ENCODE results near the gene RPTOR. TPM values are rescaled to one million over a fixed set of nuclear protein-coding genes. Genes with fewer than 3 reads are reported as not detected.

RPTOR gene
- total and polyA plus RNA-seq, 4 experiments from 2014 or later: 2.4 to 51.8 (median 29.6) TPM

DNA sequence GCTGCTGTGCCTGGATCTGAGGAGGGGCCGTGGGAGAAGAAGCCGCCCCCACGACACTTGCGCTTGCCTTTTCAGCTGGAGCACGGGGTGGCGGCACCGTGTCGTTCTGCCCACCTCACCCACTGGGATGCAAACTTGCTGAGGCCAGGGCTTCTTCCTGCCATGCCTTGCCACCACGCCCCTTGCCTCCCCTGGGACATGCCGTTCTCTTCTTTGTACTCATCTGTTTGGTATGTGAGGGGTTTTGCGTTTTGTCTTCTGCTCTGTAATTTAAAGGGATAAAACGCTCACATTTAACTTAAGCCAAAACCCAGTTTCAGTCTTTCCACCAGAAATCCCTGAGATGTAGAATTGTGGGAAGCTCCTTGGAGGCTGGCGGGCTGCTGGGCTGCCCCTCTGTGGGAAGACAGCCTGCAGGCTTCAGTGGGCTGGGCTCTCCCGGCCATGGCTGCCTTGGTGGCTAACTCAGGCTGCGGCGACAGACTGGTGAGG is 180.2 kb downstream of the RPTOR start:
- Mint-ChIP-seq H3K4me3 (no peak overlapping the region), H3K27ac (no peak overlapping the region), H3K9me3 (no peaks in the 10 kb centered on the region), H3K36me3 (peaks cover 6 to 21% of the 10 kb centered on the region in 2 donors), H3K4me1 (peaks cover 26 to 61% (median 38%) of the 10 kb centered on the region in 4 donors), H3K27me3 (no peaks in the 10 kb centered on the region)
- H3K4me1 ChIP-seq (ENCODE audit: insufficient read depth, low read length): peaks cover 24% of the 10 kb centered on the region
- H3K4me3 ChIP-seq (ENCODE audit: low read length in 2 of 2): no peak overlapping the region
- no peaks in the 10 kb centered on the region for H3K27me3 ChIP-seq (ENCODE audit: insufficient read depth, low read length)
- no peak for DNase-seq
- H3K36me3 ChIP-seq (ENCODE audit: insufficient read depth, low read length): no peaks in the 10 kb centered on the region
- POLR2A ChIA-PET (ENCODE audit: partially characterized antibody): no interaction called here
- intact Hi-C loops (cut with micrococcal nuclease): no loop called here
- no peak overlapping the region for H3K27ac ChIP-seq (ENCODE audit: low read depth, low read length)
- CTCF ChIA-PET (ENCODE audit: partially characterized antibody): no interaction called here
- no peaks in the 10 kb centered on the region for H3K9me3 ChIP-seq (ENCODE audit: control insufficient read depth in 1 of 2, low read length in 2 of 2)

DNA sequence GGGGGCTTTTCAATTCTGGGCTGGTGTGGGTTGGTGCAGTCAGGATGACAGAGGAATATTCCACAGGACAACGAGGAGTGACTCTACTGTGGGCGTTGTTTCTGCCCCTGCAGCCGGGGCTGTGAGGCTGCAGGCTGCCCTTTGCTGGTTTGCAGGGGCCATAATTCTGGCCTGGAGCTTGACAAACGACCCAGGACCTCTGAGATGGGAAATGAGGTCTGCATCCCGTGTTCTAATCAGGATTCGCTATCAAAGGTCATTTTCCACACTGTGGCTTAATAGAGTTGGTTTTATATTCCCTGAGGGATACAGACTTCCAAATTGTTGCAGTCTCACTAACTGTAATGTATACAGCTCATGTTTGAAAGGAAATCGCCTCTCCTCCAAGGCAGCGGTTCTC is 180.9 kb downstream of the RPTOR start:
- Histone ChIP-seq H3K9me3 (ENCODE audit: control insufficient read depth in 1 of 2, low read length in 2 of 2) (no peaks in the 10 kb centered on the region), H3K36me3 (ENCODE audit: insufficient read depth, low read length) (no peaks in the 10 kb centered on the region), H3K4me3 (ENCODE audit: low read length in 2 of 2) (no peak overlapping the region), H3K4me1 (ENCODE audit: insufficient read depth, low read length) (peaks cover 25% of the 10 kb centered on the region), H3K27ac (ENCODE audit: low read depth, low read length) (no peak overlapping the region), H3K27me3 (ENCODE audit: insufficient read depth, low read length) (no peaks in the 10 kb centered on the region)
- Mint-ChIP-seq H3K9me3 (no peaks in the 10 kb centered on the region), H3K4me3 (no peak overlapping the region), H3K36me3 (peaks cover 6 to 21% of the 10 kb centered on the region in 2 donors), H3K27me3 (no peaks in the 10 kb centered on the region), H3K27ac (peak overlapping the region in 1 of 7 donors; percentile 27), H3K4me1 (peaks cover 25 to 61% (median 38%) of the 10 kb centered on the region in 4 donors)
- ChIA-PET CTCF (ENCODE audit: partially characterized antibody) (no interaction called here), POLR2A (ENCODE audit: partially characterized antibody) (no interaction called here)
- intact Hi-C loops (cut with micrococcal nuclease): no loop called here
- DNase-seq: no peak

DNA sequence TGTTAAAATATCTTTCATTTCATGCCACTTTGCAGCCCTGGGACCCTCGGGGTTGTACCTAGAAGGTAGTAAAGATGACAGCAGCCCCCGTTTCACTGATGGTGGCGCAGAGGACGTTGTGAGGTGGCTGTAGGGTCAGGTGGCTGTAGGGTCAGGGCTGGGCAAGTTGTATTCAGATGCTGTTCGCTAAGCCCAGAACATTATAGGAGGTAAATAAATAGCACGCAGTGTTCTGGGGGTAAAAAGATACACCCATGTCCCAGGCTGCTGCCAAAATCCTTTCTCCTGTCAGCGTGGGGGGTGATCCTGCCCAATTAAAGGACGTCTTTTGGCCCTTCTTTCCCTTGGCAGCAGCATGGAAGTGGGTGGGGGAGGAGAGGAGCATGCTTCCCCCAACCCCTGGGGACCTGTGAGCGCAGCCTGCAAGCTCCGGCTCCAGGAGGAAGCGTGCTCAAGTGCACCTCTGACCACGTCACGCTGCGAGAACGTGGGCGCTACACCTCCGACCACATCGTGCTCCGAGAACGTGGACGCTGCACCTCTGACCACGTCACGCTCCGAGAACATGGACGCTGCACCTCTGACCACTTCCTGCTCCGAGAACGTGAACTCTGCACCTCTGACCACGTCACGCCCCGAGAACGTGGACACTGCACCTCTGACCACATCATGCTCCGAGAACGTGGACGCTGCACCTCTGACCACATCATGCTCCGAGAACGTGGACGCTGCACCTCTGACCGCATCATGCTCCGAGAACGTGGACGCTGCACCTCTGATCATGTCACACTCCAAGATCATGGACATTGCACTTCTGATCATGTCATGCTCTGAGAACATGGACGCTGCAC is 182.1 kb downstream of the RPTOR start:
- H3K27me3 ChIP-seq (ENCODE audit: insufficient read depth, low read length): no peaks in the 10 kb centered on the region
- ChIA-PET CTCF (ENCODE audit: partially characterized antibody) (no interaction called here), POLR2A (ENCODE audit: partially characterized antibody) (no interaction called here)
- H3K27me3 Mint-ChIP-seq: no peaks in the 10 kb centered on the region
- no peak for DNase-seq
- peaks cover 25% of the 10 kb centered on the region for H3K4me1 ChIP-seq (ENCODE audit: insufficient read depth, low read length)
- H3K36me3 Mint-ChIP-seq: peaks cover 6 to 21% of the 10 kb centered on the region in 2 donors
- no peak overlapping the region for H3K27ac ChIP-seq (ENCODE audit: low read depth, low read length)
- no peaks in the 10 kb centered on the region for H3K36me3 ChIP-seq (ENCODE audit: insufficient read depth, low read length)
- H3K9me3 Mint-ChIP-seq: no peaks in the 10 kb centered on the region
- H3K4me3 Mint-ChIP-seq: no peak overlapping the region
- H3K4me3 ChIP-seq (ENCODE audit: low read length in 2 of 2): no peak overlapping the region
- H3K4me1 Mint-ChIP-seq: peaks cover 24 to 60% (median 37%) of the 10 kb centered on the region in 4 donors
- intact Hi-C loops (cut with micrococcal nuclease): no loop called here
- H3K9me3 ChIP-seq (ENCODE audit: control insufficient read depth in 1 of 2, low read length in 2 of 2): no peaks in the 10 kb centered on the region
- no peak overlapping the region for H3K27ac Mint-ChIP-seq

DNA sequence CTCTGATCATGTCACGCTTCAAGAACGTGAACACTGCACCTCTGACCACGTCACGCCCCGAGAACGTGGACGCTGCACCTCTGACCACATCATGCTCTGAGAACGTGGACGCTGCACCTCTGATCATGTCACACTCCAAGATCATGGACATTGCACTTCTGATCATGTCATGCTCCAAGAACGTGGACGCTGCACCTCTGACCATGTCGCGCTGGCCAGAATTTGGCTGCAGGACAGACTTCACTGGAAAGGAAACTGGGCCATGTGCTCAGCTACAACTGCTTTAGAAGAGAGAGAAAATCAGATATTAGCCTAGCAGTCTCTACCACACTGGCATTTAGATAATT is 182.7 kb downstream of the RPTOR start:
- no peaks in the 10 kb centered on the region for H3K27me3 Mint-ChIP-seq
- H3K4me3 Mint-ChIP-seq: no peak overlapping the region
- H3K4me1 ChIP-seq (ENCODE audit: insufficient read depth, low read length): peaks cover 27% of the 10 kb centered on the region
- no peaks in the 10 kb centered on the region for H3K9me3 Mint-ChIP-seq
- H3K36me3 Mint-ChIP-seq: peaks cover 6 to 21% of the 10 kb centered on the region in 2 donors
- POLR2A ChIA-PET (ENCODE audit: partially characterized antibody): no interaction called here
- H3K27ac Mint-ChIP-seq: no peak overlapping the region
- no peaks in the 10 kb centered on the region for H3K27me3 ChIP-seq (ENCODE audit: insufficient read depth, low read length)
- no peak overlapping the region for H3K27ac ChIP-seq (ENCODE audit: low read depth, low read length)
- intact Hi-C loops (cut with micrococcal nuclease): no loop called here
- H3K4me1 Mint-ChIP-seq: peaks cover 21 to 61% (median 36%) of the 10 kb centered on the region in 4 donors
- no peak overlapping the region for H3K4me3 ChIP-seq (ENCODE audit: low read length in 2 of 2)
- H3K36me3 ChIP-seq (ENCODE audit: insufficient read depth, low read length): no peaks in the 10 kb centered on the region
- CTCF ChIA-PET (ENCODE audit: partially characterized antibody): no interaction called here
- no peak for DNase-seq
- no peaks in the 10 kb centered on the region for H3K9me3 ChIP-seq (ENCODE audit: control insufficient read depth in 1 of 2, low read length in 2 of 2)

DNA sequence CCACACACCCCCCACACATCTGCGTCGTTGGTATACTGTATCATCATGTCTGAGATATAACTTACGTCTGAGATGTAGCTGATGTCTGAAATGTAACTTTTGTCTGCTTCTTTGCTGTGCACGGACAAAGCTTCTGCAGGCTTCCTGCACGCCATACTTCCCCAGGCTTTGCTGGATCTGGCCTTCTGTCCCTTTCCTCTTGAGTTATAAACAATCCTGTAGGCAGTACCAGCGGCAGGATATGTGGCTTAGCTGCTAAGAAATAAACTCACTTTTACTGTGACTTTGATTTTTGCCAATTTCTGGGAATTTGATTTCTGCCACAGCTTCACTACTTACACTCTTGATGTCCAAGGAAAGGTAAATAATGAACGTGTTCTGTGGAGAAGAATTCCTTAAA is 184.4 kb downstream of the RPTOR start:
- Histone ChIP-seq H3K27ac (ENCODE audit: low read depth, low read length) (no peak overlapping the region), H3K4me1 (ENCODE audit: insufficient read depth, low read length) (peaks cover 24% of the 10 kb centered on the region), H3K4me3 (ENCODE audit: low read length in 2 of 2) (no peak overlapping the region), H3K9me3 (ENCODE audit: control insufficient read depth in 1 of 2, low read length in 2 of 2) (no peaks in the 10 kb centered on the region), H3K36me3 (ENCODE audit: insufficient read depth, low read length) (no peaks in the 10 kb centered on the region), H3K27me3 (ENCODE audit: insufficient read depth, low read length) (no peaks in the 10 kb centered on the region)
- ChIA-PET POLR2A (ENCODE audit: partially characterized antibody) (no interaction called here), CTCF (ENCODE audit: partially characterized antibody) (interaction anchor here (0.9 to 2.5 kb wide), 3 partner anchors 25 to 153 kb away, joined by 3 to 6 read pairs (median 5); no protein-coding TSS in a partner anchor)
- Mint-ChIP-seq H3K27ac (peak overlapping the region in 2 of 7 donors; percentile 48 to 53), H3K4me3 (peak overlapping the region in 1 of 8 donors; percentile 7), H3K9me3 (no peaks in the 10 kb centered on the region), H3K4me1 (peaks cover 11 to 54% (median 27%) of the 10 kb centered on the region in 4 donors), H3K36me3 (peaks cover 7 to 18% of the 10 kb centered on the region in 2 donors), H3K27me3 (no peaks in the 10 kb centered on the region)
- intact Hi-C loops (cut with micrococcal nuclease): no loop called here
- DNase-seq: no peak

DNA sequence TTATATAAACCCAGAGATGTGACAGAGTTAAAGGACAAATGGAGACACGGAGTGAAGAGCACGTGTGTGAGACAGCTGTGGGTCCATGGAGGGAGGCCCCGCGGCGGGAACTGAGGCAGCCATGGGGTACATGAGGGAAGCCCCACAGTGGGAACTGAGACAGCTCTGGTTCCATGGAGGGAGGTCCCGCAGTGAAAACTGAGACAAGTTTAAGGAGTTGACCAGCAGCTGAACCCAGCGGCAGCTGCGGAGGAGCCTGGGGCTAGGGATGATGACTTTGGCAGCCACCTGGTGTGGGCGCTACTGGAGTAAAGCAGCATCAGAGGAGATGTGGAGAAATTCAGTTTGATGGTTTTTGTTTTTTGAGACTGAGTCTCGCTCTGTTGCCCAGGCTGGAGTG is 185.1 kb downstream of the RPTOR start:
- Histone ChIP-seq H3K36me3 (ENCODE audit: insufficient read depth, low read length) (no peaks in the 10 kb centered on the region), H3K4me3 (ENCODE audit: low read length in 2 of 2) (no peak overlapping the region), H3K27me3 (ENCODE audit: insufficient read depth, low read length) (no peaks in the 10 kb centered on the region), H3K9me3 (ENCODE audit: control insufficient read depth in 1 of 2, low read length in 2 of 2) (no peaks in the 10 kb centered on the region), H3K4me1 (ENCODE audit: insufficient read depth, low read length) (peaks cover 24% of the 10 kb centered on the region), H3K27ac (ENCODE audit: low read depth, low read length) (no peak overlapping the region)
- intact Hi-C loops (cut with micrococcal nuclease): loop anchor here (5.0 kb wide), 1 partner anchor 63 kb away; no protein-coding TSS in a partner anchor
- H3K4me3 Mint-ChIP-seq: peak overlapping the region in 5 of 8 donors; percentile 7 to 67 (median 27)
- peaks cover 11 to 54% (median 27%) of the 10 kb centered on the region in 4 donors for H3K4me1 Mint-ChIP-seq
- ChIA-PET CTCF (ENCODE audit: partially characterized antibody) (interaction anchor here (0.9 to 2.5 kb wide), 3 partner anchors 25 to 154 kb away, joined by 3 to 6 read pairs (median 5); no protein-coding TSS in a partner anchor), POLR2A (ENCODE audit: partially characterized antibody) (interaction anchor here (1.0 to 2.0 kb wide), 2 partner anchors 8 to 62 kb away, joined by 3 to 7 read pairs; no protein-coding TSS in a partner anchor)
- no peak for DNase-seq
- peaks cover 10 to 24% of the 10 kb centered on the region in 2 donors for H3K36me3 Mint-ChIP-seq
- H3K27me3 Mint-ChIP-seq: no peaks in the 10 kb centered on the region
- peak overlapping the region in 6 of 7 donors; percentile 0 to 80 (median 67) for H3K27ac Mint-ChIP-seq
- no peaks in the 10 kb centered on the region for H3K9me3 Mint-ChIP-seq

DNA sequence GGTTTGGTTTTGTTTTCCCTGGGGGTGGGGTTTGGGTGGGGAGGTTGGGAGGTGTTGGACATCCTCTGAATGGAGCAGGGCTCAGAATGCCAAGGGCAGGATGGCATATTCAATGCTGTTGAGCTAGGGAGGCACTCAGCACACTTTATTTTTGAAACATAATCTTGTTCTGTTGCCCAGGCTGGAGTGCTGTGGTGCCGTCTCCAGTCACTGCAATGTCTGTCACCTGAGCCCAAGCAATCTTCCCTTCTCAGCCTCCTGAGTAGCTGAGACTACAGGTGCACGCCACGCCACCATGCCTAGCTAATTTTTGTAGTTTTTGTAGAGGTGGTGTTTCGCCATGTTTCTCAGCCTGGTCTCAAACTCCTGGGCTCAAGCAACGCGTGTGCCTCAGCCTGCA is 186.1 kb downstream of the RPTOR start:
- H3K4me1 Mint-ChIP-seq: peaks cover 11 to 50% (median 26%) of the 10 kb centered on the region in 4 donors
- intact Hi-C loops (cut with micrococcal nuclease): loop anchor here (5.0 kb wide), 1 partner anchor 62 kb away; no protein-coding TSS in a partner anchor
- H3K36me3 Mint-ChIP-seq: peaks cover 18 to 31% of the 10 kb centered on the region in 2 donors
- ChIA-PET POLR2A (ENCODE audit: partially characterized antibody) (interaction anchor here (0.7 to 2.0 kb wide), 10 partner anchors 9 to 126 kb away, joined by 3 to 7 read pairs (median 4); no protein-coding TSS in a partner anchor), CTCF (ENCODE audit: partially characterized antibody) (interaction anchor here (1.0 to 2.5 kb wide), 6 partner anchors 9 to 169 kb away, joined by 3 to 7 read pairs (median 5); no protein-coding TSS in a partner anchor)
- no peaks in the 10 kb centered on the region for H3K27me3 Mint-ChIP-seq
- H3K36me3 ChIP-seq (ENCODE audit: insufficient read depth, low read length): no peaks in the 10 kb centered on the region
- H3K4me3 ChIP-seq (ENCODE audit: low read length in 2 of 2): peak overlapping the region in 1 of 2 donors; percentile 35
- peak overlapping the region in 7 of 8 donors; percentile 70 to 88 (median 82) for H3K4me3 Mint-ChIP-seq
- H3K9me3 ChIP-seq (ENCODE audit: control insufficient read depth in 1 of 2, low read length in 2 of 2): no peaks in the 10 kb centered on the region
- H3K27ac Mint-ChIP-seq: peak overlapping the region; percentile 77 to 97 (median 92)
- no peaks in the 10 kb centered on the region for H3K27me3 ChIP-seq (ENCODE audit: insufficient read depth, low read length)
- H3K9me3 Mint-ChIP-seq: no peaks in the 10 kb centered on the region
- no peak for DNase-seq
- H3K27ac ChIP-seq (ENCODE audit: low read depth, low read length): peak overlapping the region; percentile 31
- H3K4me1 ChIP-seq (ENCODE audit: insufficient read depth, low read length): peaks cover 24% of the 10 kb centered on the region

Data from CD4-positive, alpha-beta memory T cell (primary cell).